Endothelial cell of umbilical vein (primary cell): ENCODE data around the gene RPP25L. TPM values are rescaled to one million over a fixed set of nuclear protein-coding genes. Genes with fewer than 3 reads are reported as not detected.

Source experiments
- BruUV-seq: library from RNA; stranded (reverse); fragments of 400-500 nt; replicated peaks from 2 replicates; lab custom pipeline; 2021; lab: Mats Ljungman, UMichigan
- CTCF ChIA-PET: fragments of 300-600, 350-600 bp; sonication (Branson Sonifier 250); formaldehyde crosslinking; loops from one replicate; lab custom pipeline; 2021; ENCODE audit warnings: antibody characterized with exemption, inconsistent platforms; lab: Charles Lee
- POLR2A ChIA-PET: fragments of 300-600, 350-600 bp; sonication (Branson Sonifier 250); formaldehyde crosslinking; loops from one replicate; lab custom pipeline; 2021; ENCODE audit warnings: antibody characterized with exemption, inconsistent platforms; lab: Charles Lee
- DNase-seq: peaks from one replicate; pipeline ENCODE4 v3.0.0-alpha.2; 2011; ENCODE audit warnings: low read depth, low spot score
- FAIRE-seq: peaks from 2 replicates; lab custom pipeline; 2011; peaks lifted over from hg19 to GRCh38; lab: Jason Lieb, UNC
- H2AFZ ChIP-seq: 2 replicates; pipeline ENCODE4 v1.6.0; 2012; ENCODE audit warnings: low read depth, low read length, control low read depth, inconsistent platforms
- H3K27ac ChIP-seq: 2 replicates; pipeline ENCODE4 v1.5.1; 2011; ENCODE audit warnings: low read depth, mild to moderate bottlenecking, control low read depth, low read length, moderate library complexity; ENCODE audit not compliant: insufficient read depth
- H3K27me3 ChIP-seq, 2 experiments: 2 replicates each; pipeline versions ENCODE4 v1.6.0 to v1.6.1; 2011; ENCODE audit warnings: low read length in 2 of 2, mixed read lengths in 1 of 2; ENCODE audit not compliant: control insufficient read depth in 2 of 2, insufficient read depth in 2 of 2
- H3K36me3 ChIP-seq, 2 experiments: 2 replicates in 1 of 2; 3 replicates in 1 of 2; pipeline ENCODE4 v1.5.1; 2011; ENCODE audit warnings: low read length in 2 of 2, mild to moderate bottlenecking in 1 of 2, moderate library complexity in 1 of 2; ENCODE audit not compliant: control insufficient read depth in 2 of 2, insufficient read depth in 2 of 2; ENCODE audit errors: extremely low read depth in 1 of 2
- H3K4me1 ChIP-seq: 3 replicates; pipeline ENCODE4 v1.5.1; 2011; ENCODE audit warnings: mild to moderate bottlenecking, low read length; ENCODE audit not compliant: control insufficient read depth, insufficient read depth; ENCODE audit errors: extremely low read depth
- H3K4me2 ChIP-seq: 2 replicates; pipeline ENCODE4 v1.6.1; 2011; ENCODE audit warnings: low read length, control low read depth, mixed read lengths; ENCODE audit not compliant: insufficient read depth
- H3K4me3 ChIP-seq, 3 experiments: fragments of 200-600 bp in 1 of 3; sonication (generic), shearing (Covaris generic) in 1 of 3; replicated peaks in 1 of 3; 2 replicates each; pipeline ENCODE4 v1.5.1; 2011 to 2016; ENCODE audit warnings: control low read depth in 3 of 3, low read length in 3 of 3, mild to moderate bottlenecking in 2 of 3, inconsistent platforms in 1 of 3, low read depth in 1 of 3, moderate library complexity in 1 of 3; ENCODE audit not compliant: insufficient read depth in 1 of 3
- H3K79me2 ChIP-seq: 2 replicates; pipeline ENCODE4 v1.6.0; 2012; ENCODE audit warnings: low read length, inconsistent platforms; ENCODE audit not compliant: control insufficient read depth, insufficient read depth
- H3K9ac ChIP-seq: replicated peaks from 2 replicates; pipeline ENCODE3; 2011; ENCODE audit warnings: low read length, control low read depth; ENCODE audit not compliant: insufficient read depth; ENCODE audit errors: extremely low read depth
- H3K9me1 ChIP-seq: replicated peaks from 3 replicates; pipeline ENCODE4 v1.6.0; 2011; ENCODE audit warnings: mild to moderate bottlenecking, low read length; ENCODE audit not compliant: control insufficient read depth, insufficient read depth; ENCODE audit errors: extremely low read depth
- H3K9me3 ChIP-seq: replicated peaks from 2 replicates; pipeline ENCODE4 v1.5.1; 2012; ENCODE audit warnings: low read length, inconsistent platforms; ENCODE audit not compliant: control insufficient read depth, insufficient read depth
- H4K20me1 ChIP-seq: replicated peaks from 2 replicates; pipeline ENCODE3; 2011; ENCODE audit warnings: mild to moderate bottlenecking, low read length; ENCODE audit not compliant: control insufficient read depth, insufficient read depth; ENCODE audit errors: extremely low read depth
- EZH2 ChIP-seq: IDR thresholded peaks from 2 replicates; pipeline ENCODE4 v1.6.1; 2012; ENCODE audit warnings: borderline replicate concordance, low read depth, mild to moderate bottlenecking, moderate library complexity, low read length, inconsistent platforms; ENCODE audit not compliant: severe bottlenecking
- FOS ChIP-seq: IDR thresholded peaks from 2 replicates; pipeline ENCODE4 v1.6.1; 2011; ENCODE audit warnings: mild to moderate bottlenecking, low read length, moderate library complexity, borderline replicate concordance; ENCODE audit not compliant: insufficient read depth
- GATA2 ChIP-seq: IDR thresholded peaks from 2 replicates; pipeline ENCODE4 v1.7.0; 2011; ENCODE audit warnings: low read depth, mild to moderate bottlenecking, moderate library complexity, mixed read lengths, low read length; ENCODE audit not compliant: insufficient read length, insufficient read depth
- MAX ChIP-seq: IDR thresholded peaks from 2 replicates; pipeline ENCODE4 v1.6.1; 2011; ENCODE audit not compliant: insufficient read depth, insufficient read length
- MYC ChIP-seq: IDR thresholded peaks from one replicate; pipeline ENCODE4 v1.6.1; 2011; ENCODE audit warnings: mild to moderate bottlenecking, low read depth, low read length
- POLR2A ChIP-seq: IDR thresholded peaks from 2 replicates; pipeline ENCODE4 v1.6.1; 2012; ENCODE audit warnings: low read depth, mild to moderate bottlenecking, control low read depth, low read length
- dilution Hi-C: fragments of 300-500 bp; cut with MboI; formaldehyde crosslinking; loops from one replicate; pipeline ENCODE4 v1.15.0; 2019; ENCODE audit warnings: low sequenced_read_pairs; ENCODE audit not compliant: extremely low pct_ligation_motif_present
- intact Hi-C: fragments of 100-400 bp; cut with micrococcal nuclease; formaldehyde crosslinking; loops from one replicate; pipeline ENCODE4 v1.10.0; 2022
- polyA plus RNA-seq, 4 experiments: library from polyadenylated mRNA; depleted of rRNA in 3 of 4; stranded (reverse) in 3 of 4; unstranded in 1 of 4; fragments of >200 nt; gene quantifications; 2 replicates each; pipeline versions ENCODE4 v1.2.1 to v1.2.3, GENCODE V29; 2011 to 2012; ENCODE audit warnings: missing spikeins in 1 of 4
- total RNA-seq: library from RNA; stranded (reverse); gene quantifications from 2 replicates; pipeline ENCODE4 v1.2.3, GENCODE V29; 2021
- TF ChIP-seq, protein P1 (sequence below), 2 donors: IDR thresholded peaks; 1 replicate in 1 of 2; 2 replicates in 1 of 2; pipeline ENCODE4 v1.5.1; 2011; ENCODE audit warnings: low read length in 2 of 2, mild to moderate bottlenecking in 2 of 2, moderate library complexity in 2 of 2, control low read depth in 1 of 2, inconsistent platforms in 1 of 2, low read depth in 1 of 2; ENCODE audit not compliant: insufficient read depth in 1 of 2; ENCODE audit errors: extremely low read depth in 1 of 2

RPP25L gene
- total and polyA plus RNA-seq, 2 donors (not counting 3 experiments of a cell fraction or from before 2014, with no cell fraction given) = 15.7 to 41.0 TPM

- Histone ChIP-seq H3K4me2 (no peak overlapping the region), H4K20me1 (no peaks in the 10 kb centered on the region), H3K36me3 (no peaks in the 10 kb centered on the region), H3K9me1 (no peaks in the 10 kb centered on the region), H3K79me2 (no peaks in the 10 kb centered on the region), H2AFZ (no peak overlapping the region), H3K4me1 (no peaks in the 10 kb centered on the region), H3K4me3 (no peak overlapping the region), H3K27ac (no peak overlapping the region), H3K9ac (no peak overlapping the region), H3K27me3 (peaks cover 73 to 75% of the 10 kb centered on the region in 2 experiments), H3K9me3 (no peaks in the 10 kb centered on the region)
- no peak for DNase-seq
- intact Hi-C loops = no loop called here
- dilution Hi-C loops = no loop called here
- CTCF ChIA-PET = interaction anchor here (2.0 to 8.5 kb wide), 5 partner anchors 11 to 177 kb away, joined by 7 to 106 read pairs (median 13); no protein-coding TSS in a partner anchor
- FAIRE-seq = no peak
- TF ChIP-seq MAX (no peak), FOS (no peak), MYC (no peak)
- POLR2A ChIA-PET = no interaction called here
- BruUV-seq = no TSS peak
Observed at GRCh38 chr9:34581318-34581717, 30.6 kb downstream of the RPP25L start.

DNA sequence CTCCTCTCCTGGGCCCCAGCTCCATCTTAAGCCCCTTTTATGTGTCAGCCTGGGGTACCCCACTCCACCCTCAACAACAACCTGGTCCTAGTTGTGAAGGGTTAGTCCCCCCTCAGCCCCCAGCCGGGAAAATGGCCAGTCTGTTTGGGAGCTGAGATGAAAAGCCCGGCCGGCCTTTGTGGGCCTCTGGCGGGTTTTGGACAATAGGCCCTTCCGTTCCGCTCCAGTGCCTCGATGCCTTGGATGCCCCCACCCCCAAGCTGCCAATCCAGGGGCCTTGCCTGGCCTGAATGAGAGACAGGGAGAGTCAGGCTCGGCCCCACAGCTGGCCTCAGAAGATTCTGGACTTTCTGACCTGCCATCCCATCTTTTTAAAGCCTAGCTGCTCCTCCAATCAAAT, 31.5 kb downstream of the RPP25L start:
- TF ChIP-seq POLR2A (no peak), MYC (no peak), FOS (no peak), EZH2 (no peak), GATA2 (no peak), MAX (no peak)
- TF ChIP-seq, protein P1, sequence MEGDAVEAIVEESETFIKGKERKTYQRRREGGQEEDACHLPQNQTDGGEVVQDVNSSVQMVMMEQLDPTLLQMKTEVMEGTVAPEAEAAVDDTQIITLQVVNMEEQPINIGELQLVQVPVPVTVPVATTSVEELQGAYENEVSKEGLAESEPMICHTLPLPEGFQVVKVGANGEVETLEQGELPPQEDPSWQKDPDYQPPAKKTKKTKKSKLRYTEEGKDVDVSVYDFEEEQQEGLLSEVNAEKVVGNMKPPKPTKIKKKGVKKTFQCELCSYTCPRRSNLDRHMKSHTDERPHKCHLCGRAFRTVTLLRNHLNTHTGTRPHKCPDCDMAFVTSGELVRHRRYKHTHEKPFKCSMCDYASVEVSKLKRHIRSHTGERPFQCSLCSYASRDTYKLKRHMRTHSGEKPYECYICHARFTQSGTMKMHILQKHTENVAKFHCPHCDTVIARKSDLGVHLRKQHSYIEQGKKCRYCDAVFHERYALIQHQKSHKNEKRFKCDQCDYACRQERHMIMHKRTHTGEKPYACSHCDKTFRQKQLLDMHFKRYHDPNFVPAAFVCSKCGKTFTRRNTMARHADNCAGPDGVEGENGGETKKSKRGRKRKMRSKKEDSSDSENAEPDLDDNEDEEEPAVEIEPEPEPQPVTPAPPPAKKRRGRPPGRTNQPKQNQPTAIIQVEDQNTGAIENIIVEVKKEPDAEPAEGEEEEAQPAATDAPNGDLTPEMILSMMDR (IDR thresholded peaks at IDR 0.05; ENCODE audit: extremely low read depth in 1 of 2, insufficient read depth in 1 of 2, low read depth in 1 of 2, low read length in 2 of 2) = no peak
- intact Hi-C loops (no loop called here), dilution Hi-C loops (no loop called here)
- Histone ChIP-seq H3K9ac (no peak overlapping the region), H3K9me1 (no peaks in the 10 kb centered on the region), H4K20me1 (no peaks in the 10 kb centered on the region), H3K4me1 (no peaks in the 10 kb centered on the region), H2AFZ (no peak overlapping the region), H3K27me3 (peaks cover 68 to 72% of the 10 kb centered on the region in 2 experiments), H3K36me3 (no peaks in the 10 kb centered on the region), H3K4me2 (no peak overlapping the region), H3K9me3 (no peaks in the 10 kb centered on the region), H3K79me2 (no peaks in the 10 kb centered on the region), H3K4me3 (no peak overlapping the region), H3K27ac (no peak overlapping the region)
- FAIRE-seq = no peak
- no peak for DNase-seq
- BruUV-seq = no TSS peak
- CTCF ChIA-PET = interaction anchor here (0.9 to 8.5 kb wide), 7 partner anchors 12 to 176 kb away, joined by 3 to 106 read pairs (median 5); no protein-coding TSS in a partner anchor
- POLR2A ChIA-PET = no interaction called here
